Cardiac fibroblast (primary cell): ENCODE results near the gene PIEZO2.

Experiments
- DNase-seq, 2 donors: peaks; one replicate each; pipeline versions ENCODE4 v3.0.0 to v3.0.0-alpha.2; 2010; ENCODE audit warnings: low read depth in 2 of 2
- H3K4me3 ChIP-seq, 2 donors: replicated peaks in 1 of 2; 1 replicate in 1 of 2; 2 replicates in 1 of 2; pipeline ENCODE4 v1.5.1; 2011; ENCODE audit warnings: low read depth in 2 of 2, low read length in 2 of 2, mild to moderate bottlenecking in 2 of 2, moderate library complexity in 1 of 2
- TF ChIP-seq, protein P1 (sequence below): IDR thresholded peaks from one replicate; pipeline ENCODE4 v1.5.1; 2011; ENCODE audit warnings: low read depth, mild to moderate bottlenecking, low read length, inconsistent platforms

The PIEZO2 gene

GRCh38 chr18:10748641-10749040, 400.7 kb downstream of the PIEZO2 start:
- DNase-seq = peak in 1 of 2 donors; percentile 3
- no peak overlapping the region for H3K4me3 ChIP-seq
- TF ChIP-seq, protein P1, sequence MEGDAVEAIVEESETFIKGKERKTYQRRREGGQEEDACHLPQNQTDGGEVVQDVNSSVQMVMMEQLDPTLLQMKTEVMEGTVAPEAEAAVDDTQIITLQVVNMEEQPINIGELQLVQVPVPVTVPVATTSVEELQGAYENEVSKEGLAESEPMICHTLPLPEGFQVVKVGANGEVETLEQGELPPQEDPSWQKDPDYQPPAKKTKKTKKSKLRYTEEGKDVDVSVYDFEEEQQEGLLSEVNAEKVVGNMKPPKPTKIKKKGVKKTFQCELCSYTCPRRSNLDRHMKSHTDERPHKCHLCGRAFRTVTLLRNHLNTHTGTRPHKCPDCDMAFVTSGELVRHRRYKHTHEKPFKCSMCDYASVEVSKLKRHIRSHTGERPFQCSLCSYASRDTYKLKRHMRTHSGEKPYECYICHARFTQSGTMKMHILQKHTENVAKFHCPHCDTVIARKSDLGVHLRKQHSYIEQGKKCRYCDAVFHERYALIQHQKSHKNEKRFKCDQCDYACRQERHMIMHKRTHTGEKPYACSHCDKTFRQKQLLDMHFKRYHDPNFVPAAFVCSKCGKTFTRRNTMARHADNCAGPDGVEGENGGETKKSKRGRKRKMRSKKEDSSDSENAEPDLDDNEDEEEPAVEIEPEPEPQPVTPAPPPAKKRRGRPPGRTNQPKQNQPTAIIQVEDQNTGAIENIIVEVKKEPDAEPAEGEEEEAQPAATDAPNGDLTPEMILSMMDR = no peak

DNA sequence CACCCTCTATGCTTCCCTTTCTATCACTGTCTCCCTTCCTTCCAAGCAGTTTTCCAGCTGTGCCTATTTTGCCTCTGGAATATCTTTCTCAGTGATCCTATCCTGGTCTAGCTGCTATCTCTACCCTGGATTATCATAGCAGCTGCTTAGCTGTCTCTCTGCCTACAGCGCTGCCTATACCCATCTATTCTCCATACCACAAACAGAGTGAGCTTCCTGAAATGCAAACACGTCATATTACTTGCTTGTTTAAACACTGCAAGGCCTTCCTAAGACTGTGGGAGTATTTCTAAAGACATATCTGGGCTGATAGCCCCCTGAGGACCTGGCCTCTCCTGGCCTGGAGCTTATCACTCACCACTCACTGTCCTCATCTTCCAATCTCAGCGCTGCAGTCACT, 403.4 kb downstream of the PIEZO2 start:
- no peak overlapping the region for H3K4me3 ChIP-seq
- TF ChIP-seq, protein P1 = no peak
- DNase-seq = no peak

DNA sequence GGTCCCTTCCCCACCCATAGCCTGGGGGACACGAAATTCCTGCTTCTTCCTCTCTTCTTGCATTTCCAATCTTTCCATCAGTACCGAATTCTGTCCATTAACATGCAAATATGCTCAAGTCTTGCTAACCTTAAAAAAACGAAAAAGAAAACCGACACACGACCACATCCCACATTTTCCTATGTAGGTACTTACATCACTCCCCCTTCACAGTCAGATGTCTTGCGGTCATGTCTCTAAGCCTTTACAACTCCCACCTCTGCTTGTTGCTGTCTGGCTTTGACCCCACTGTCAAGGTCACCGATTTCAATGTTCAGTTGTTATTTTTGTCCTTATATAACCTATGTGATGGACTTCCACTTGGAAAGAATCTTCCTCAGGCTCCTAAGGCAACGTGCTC, 404.1 kb downstream of the PIEZO2 start:
- no peak overlapping the region for H3K4me3 ChIP-seq
- TF ChIP-seq, protein P1 = no peak
- DNase-seq = no peak

GRCh38 chr18:10743766-10744165, 405.6 kb downstream of the PIEZO2 start:
- DNase-seq = no peak
- TF ChIP-seq, protein P1 = no peak
- no peak overlapping the region for H3K4me3 ChIP-seq

- TF ChIP-seq, protein P1 = no peak
- peak in 1 of 2 donors; percentile 14 for DNase-seq
Observed at GRCh38 chr18:10739152-10739551, 410.2 kb downstream of the PIEZO2 start.

DNA sequence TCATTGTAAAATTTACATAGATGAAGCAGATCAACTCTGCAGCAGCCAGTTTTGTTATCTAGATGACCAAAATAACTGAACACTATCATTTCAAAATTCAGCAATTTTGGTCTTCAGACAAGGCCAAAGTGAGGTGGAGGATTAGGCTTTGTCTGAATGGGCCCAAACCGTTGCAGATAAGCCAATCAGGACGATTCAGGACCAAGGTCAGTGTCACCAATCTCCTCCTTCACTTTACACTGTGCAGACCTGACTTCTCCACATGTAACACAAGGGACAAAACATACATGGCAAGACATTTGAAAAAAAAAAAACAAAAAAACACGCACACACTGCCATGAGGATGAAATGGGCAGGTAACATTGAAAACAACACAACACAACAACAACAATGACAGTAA, 412.4 kb downstream of the PIEZO2 start:
- DNase-seq = no peak
- TF ChIP-seq, protein P1 = no peak
- no peak overlapping the region for H3K4me3 ChIP-seq

More at GRCh38 chr18:10739152-10739551, 410.2 kb downstream of the PIEZO2 start:
- H3K4me3 ChIP-seq = no peak overlapping the region

GRCh38 chr18:10732990-10733389, 416.4 kb downstream of the PIEZO2 start:
- TF ChIP-seq, protein P1 = no peak
- DNase-seq = no peak

More at GRCh38 chr18:10732990-10733389, 416.4 kb downstream of the PIEZO2 start:
- no peak overlapping the region for H3K4me3 ChIP-seq
